Panc1 (cell line): ENCODE measurements around the gene CFAP74. TPM values are rescaled to one million over a fixed set of nuclear protein-coding genes. Genes with fewer than 3 reads are reported as not detected.

Source experiments
- ATAC-seq: fragments of 200-7000 bp; cut with Tn5 transposase; 2 replicates; pipeline ENCODE4 v1.9.1; 2020; ENCODE audit warnings: mild to moderate bottlenecking, moderate library complexity
- BruUV-seq: library from RNA; stranded (reverse); fragments of 400-500 nt; replicated peaks from 2 replicates; lab custom pipeline; 2021; lab: Mats Ljungman, UMichigan
- CTCF ChIA-PET: fragments of 300-600 bp; sonication (Branson Sonifier 250); formaldehyde crosslinking; loops from one replicate; lab custom pipeline; 2022; ENCODE audit warnings: antibody characterized with exemption; lab: Charles Lee
- POLR2A ChIA-PET: fragments of 300-600 bp; sonication (Branson Sonifier 250); formaldehyde crosslinking; loops from one replicate; lab custom pipeline; 2022; ENCODE audit warnings: antibody characterized with exemption; lab: Charles Lee
- DNase-seq: peaks from one replicate; pipeline ENCODE4 v3.0.0-alpha.2; 2010; ENCODE audit warnings: low read depth, low spot score
- H3K27ac ChIP-seq: 2 replicates; pipeline ENCODE4 v1.5.1; 2011; ENCODE audit warnings: mild to moderate bottlenecking, low read length, inconsistent platforms
- H3K27me3 ChIP-seq: fragments of 200-500 bp; sonication (Bioruptor generic); 2 replicates; pipeline ENCODE4 v1.6.0; 2014; ENCODE audit warnings: low read length, inconsistent platforms; ENCODE audit not compliant: control insufficient read depth, insufficient read depth
- H3K36me3 ChIP-seq: fragments of 200-500 bp; sonication (Bioruptor generic); 2 replicates; pipeline ENCODE4 v1.5.1; 2014; ENCODE audit warnings: inconsistent platforms, mild to moderate bottlenecking, low read length, moderate library complexity; ENCODE audit not compliant: control insufficient read depth, insufficient read depth
- H3K4me1 ChIP-seq: 2 replicates; pipeline ENCODE4 v1.5.1; 2011; ENCODE audit warnings: inconsistent platforms, mild to moderate bottlenecking, low read length, moderate library complexity; ENCODE audit not compliant: control insufficient read depth, insufficient read depth
- H3K4me3 ChIP-seq, 2 experiments: 2 replicates each; pipeline ENCODE4 v1.5.1; 2011 to 2012; ENCODE audit warnings: low read depth in 2 of 2, low read length in 2 of 2, mild to moderate bottlenecking in 2 of 2, inconsistent platforms in 1 of 2, moderate library complexity in 1 of 2
- H3K9me3 ChIP-seq: fragments of 200-500 bp; sonication (Bioruptor generic); 2 replicates; pipeline ENCODE4 v1.5.1; 2014; ENCODE audit warnings: low read depth, mild to moderate bottlenecking, inconsistent platforms, low read length, moderate library complexity; ENCODE audit not compliant: control insufficient read depth, insufficient read depth
- POLR2AphosphoS5 ChIP-seq: IDR thresholded peaks from 2 replicates; pipeline ENCODE4 v1.6.1; 2012; ENCODE audit warnings: mild to moderate bottlenecking, low read depth, low read length, moderate library complexity
- SIN3A ChIP-seq: IDR thresholded peaks from 2 replicates; pipeline ENCODE4 v1.6.1; 2012; ENCODE audit warnings: low read depth, mild to moderate bottlenecking, low read length, moderate library complexity, borderline replicate concordance; ENCODE audit not compliant: insufficient read depth
- TCF7L2 ChIP-seq: IDR thresholded peaks from 2 replicates; pipeline ENCODE4 v1.6.1; 2011; ENCODE audit warnings: mild to moderate bottlenecking, low read depth, low read length, inconsistent platforms
- in situ Hi-C: cut with HindIII; loops from 2 replicates; pipeline ENCODE4 v1.10.0; 2016; ENCODE audit warnings: low sequenced_read_pairs, low pct_unique_long_range_greater_than_20kb
- intact Hi-C: fragments of 100-400 bp; cut with micrococcal nuclease; formaldehyde crosslinking; loops from one replicate; pipeline ENCODE4 v1.10.0; 2022; ENCODE audit not compliant: unreplicated experiment
- total RNA-seq: library from RNA; stranded (reverse); gene quantifications from one replicate; pipeline ENCODE4 v1.2.1, GENCODE V29; 2021; ENCODE audit not compliant: unreplicated experiment
- TF ChIP-seq, protein P1 (sequence below), 2 experiments: IDR thresholded peaks; 2 replicates each; pipeline ENCODE4 v1.6.1; 2011 to 2012; ENCODE audit warnings: low read depth in 2 of 2, control low read depth in 1 of 2, low read length in 1 of 2, mild to moderate bottlenecking in 1 of 2, moderate library complexity in 1 of 2; ENCODE audit not compliant: insufficient read depth in 1 of 2
- TF ChIP-seq, protein P2 (sequence below): fragments of 450-650 bp; IDR thresholded peaks from 2 replicates; pipeline ENCODE4 v1.5.1; 2017; ENCODE audit warnings: mild to moderate bottlenecking

The CFAP74 gene
- total RNA-seq, 1 experiment from 2014 or later: not detected

DNA sequence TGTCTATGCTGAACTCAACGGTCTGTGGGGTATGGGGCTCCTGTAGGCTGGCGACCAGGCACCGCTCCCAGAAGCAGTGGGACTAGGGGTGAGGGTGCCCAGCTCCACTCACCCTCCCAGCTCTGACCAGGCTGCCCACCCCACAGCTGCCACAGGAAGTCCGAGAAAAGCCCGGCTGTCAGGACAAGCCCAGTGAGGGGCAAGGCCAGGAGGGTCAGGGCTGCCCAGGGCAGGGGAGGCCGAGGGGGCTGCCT, 81.0 kb downstream of the CFAP74 start:
- Histone ChIP-seq H3K27ac (no peak overlapping the region), H3K36me3 (no peaks in the 10 kb centered on the region), H3K4me1 (no peaks in the 10 kb centered on the region), H3K4me3 (no peak overlapping the region), H3K27me3 (no peaks in the 10 kb centered on the region), H3K9me3 (no peaks in the 10 kb centered on the region)
- no TSS peak for BruUV-seq
- TF ChIP-seq, protein P1, sequence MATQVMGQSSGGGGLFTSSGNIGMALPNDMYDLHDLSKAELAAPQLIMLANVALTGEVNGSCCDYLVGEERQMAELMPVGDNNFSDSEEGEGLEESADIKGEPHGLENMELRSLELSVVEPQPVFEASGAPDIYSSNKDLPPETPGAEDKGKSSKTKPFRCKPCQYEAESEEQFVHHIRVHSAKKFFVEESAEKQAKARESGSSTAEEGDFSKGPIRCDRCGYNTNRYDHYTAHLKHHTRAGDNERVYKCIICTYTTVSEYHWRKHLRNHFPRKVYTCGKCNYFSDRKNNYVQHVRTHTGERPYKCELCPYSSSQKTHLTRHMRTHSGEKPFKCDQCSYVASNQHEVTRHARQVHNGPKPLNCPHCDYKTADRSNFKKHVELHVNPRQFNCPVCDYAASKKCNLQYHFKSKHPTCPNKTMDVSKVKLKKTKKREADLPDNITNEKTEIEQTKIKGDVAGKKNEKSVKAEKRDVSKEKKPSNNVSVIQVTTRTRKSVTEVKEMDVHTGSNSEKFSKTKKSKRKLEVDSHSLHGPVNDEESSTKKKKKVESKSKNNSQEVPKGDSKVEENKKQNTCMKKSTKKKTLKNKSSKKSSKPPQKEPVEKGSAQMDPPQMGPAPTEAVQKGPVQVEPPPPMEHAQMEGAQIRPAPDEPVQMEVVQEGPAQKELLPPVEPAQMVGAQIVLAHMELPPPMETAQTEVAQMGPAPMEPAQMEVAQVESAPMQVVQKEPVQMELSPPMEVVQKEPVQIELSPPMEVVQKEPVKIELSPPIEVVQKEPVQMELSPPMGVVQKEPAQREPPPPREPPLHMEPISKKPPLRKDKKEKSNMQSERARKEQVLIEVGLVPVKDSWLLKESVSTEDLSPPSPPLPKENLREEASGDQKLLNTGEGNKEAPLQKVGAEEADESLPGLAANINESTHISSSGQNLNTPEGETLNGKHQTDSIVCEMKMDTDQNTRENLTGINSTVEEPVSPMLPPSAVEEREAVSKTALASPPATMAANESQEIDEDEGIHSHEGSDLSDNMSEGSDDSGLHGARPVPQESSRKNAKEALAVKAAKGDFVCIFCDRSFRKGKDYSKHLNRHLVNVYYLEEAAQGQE (IDR thresholded peaks at IDR 0.05; ENCODE audit: insufficient read depth in 1 of 2, low read depth in 2 of 2, low read length in 1 of 2): no peak
- no peak for TF ChIP-seq SIN3A
- no peak for TF ChIP-seq TCF7L2
- TF ChIP-seq, protein P2, sequence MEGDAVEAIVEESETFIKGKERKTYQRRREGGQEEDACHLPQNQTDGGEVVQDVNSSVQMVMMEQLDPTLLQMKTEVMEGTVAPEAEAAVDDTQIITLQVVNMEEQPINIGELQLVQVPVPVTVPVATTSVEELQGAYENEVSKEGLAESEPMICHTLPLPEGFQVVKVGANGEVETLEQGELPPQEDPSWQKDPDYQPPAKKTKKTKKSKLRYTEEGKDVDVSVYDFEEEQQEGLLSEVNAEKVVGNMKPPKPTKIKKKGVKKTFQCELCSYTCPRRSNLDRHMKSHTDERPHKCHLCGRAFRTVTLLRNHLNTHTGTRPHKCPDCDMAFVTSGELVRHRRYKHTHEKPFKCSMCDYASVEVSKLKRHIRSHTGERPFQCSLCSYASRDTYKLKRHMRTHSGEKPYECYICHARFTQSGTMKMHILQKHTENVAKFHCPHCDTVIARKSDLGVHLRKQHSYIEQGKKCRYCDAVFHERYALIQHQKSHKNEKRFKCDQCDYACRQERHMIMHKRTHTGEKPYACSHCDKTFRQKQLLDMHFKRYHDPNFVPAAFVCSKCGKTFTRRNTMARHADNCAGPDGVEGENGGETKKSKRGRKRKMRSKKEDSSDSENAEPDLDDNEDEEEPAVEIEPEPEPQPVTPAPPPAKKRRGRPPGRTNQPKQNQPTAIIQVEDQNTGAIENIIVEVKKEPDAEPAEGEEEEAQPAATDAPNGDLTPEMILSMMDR: no peak
- TF ChIP-seq POLR2AphosphoS5: no peak
- POLR2A ChIA-PET: no interaction called here
- ATAC-seq: no peak
- intact Hi-C loops: no loop called here
- CTCF ChIA-PET: no interaction called here
- DNase-seq: no peak
- in situ Hi-C loops: no loop called here

DNA sequence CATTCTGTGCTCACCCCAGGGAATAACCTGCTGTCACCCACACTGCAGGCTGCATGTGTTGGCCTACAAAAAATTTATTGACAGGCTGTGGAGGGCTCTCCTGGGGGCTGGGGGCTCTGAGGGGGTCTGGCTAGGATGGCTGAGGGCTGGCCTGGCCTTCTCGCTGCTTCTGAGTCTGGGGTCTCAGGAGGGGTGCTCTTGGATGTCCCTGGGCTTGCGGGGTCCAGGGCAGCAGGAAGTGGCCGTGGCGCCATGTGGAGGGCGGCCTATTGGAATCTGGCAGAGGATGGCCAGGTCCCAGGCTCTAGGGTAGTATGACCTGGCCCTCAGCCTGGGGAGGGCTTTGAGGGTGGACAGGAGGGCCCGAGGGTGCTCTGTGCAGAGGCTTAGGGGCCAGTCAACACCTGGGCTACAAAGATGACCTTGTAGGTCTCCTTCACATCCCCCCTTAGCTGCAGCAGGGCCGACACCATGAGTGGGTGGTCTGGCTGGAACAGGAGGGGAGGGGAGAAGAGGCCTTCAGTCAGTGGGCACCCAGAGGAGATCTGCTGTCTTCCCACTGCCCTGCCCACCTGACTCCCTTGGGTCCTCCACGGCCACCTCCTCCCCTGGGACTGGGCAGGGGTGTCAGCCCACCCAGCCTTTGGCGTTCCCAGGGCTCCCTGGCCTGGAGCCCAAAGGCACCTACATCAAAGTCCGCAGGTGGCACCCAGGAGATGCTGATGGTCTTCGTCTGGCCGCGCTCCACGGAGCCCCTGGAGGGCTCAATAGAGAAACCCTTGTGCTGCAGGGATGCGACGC, 81.5 kb downstream of the CFAP74 start:
- in situ Hi-C loops: no loop called here
- ATAC-seq: no peak
- no TSS peak for BruUV-seq
- ChIA-PET CTCF (no interaction called here), POLR2A (no interaction called here)
- Histone ChIP-seq H3K4me3 (no peak overlapping the region), H3K9me3 (no peaks in the 10 kb centered on the region), H3K4me1 (no peaks in the 10 kb centered on the region), H3K27ac (no peak overlapping the region), H3K36me3 (no peaks in the 10 kb centered on the region), H3K27me3 (no peaks in the 10 kb centered on the region)
- TF ChIP-seq, protein P1 (IDR thresholded peaks at IDR 0.05; ENCODE audit: insufficient read depth in 1 of 2, low read depth in 2 of 2, low read length in 1 of 2): no peak
- TF ChIP-seq, protein P2: no peak
- intact Hi-C loops: no loop called here
- DNase-seq: no peak
